Nephron progenitor cell (in vitro differentiated cells): ENCODE results near the gene NBL1.

Experiments used
- DNase-seq: peaks from one replicate; pipeline ENCODE4 v3.0.0; 2021
- H3K27ac Mint-ChIP-seq: 2 replicates; pipeline ENCODE4 v1.8.0; 2021; ENCODE audit warnings: mild to moderate bottlenecking, moderate library complexity, mixed read lengths
- H3K27me3 Mint-ChIP-seq: 2 replicates; pipeline ENCODE4 v1.8.0; 2021; ENCODE audit warnings: mild to moderate bottlenecking, low read depth, mixed read lengths; ENCODE audit not compliant: poor library complexity
- H3K36me3 Mint-ChIP-seq: 2 replicates; pipeline ENCODE4 v1.8.0; 2021; ENCODE audit warnings: low read depth, mixed read lengths
- H3K4me1 Mint-ChIP-seq: 2 replicates; pipeline ENCODE4 v1.8.0; 2021; ENCODE audit warnings: mixed read lengths
- H3K4me3 Mint-ChIP-seq: 2 replicates; pipeline ENCODE4 v1.8.0; 2021; ENCODE audit warnings: mild to moderate bottlenecking, moderate library complexity, mixed read lengths
- H3K9me3 Mint-ChIP-seq: 2 replicates; pipeline ENCODE4 v1.8.0; 2021; ENCODE audit warnings: mild to moderate bottlenecking, moderate library complexity, mixed read lengths
- TF ChIP-seq, protein P1 (sequence below): fragments of 200-600 bp; sonication (generic); IDR thresholded peaks from 2 replicates; pipeline ENCODE4 v1.5.0; 2021; ENCODE audit warnings: antibody characterized with exemption

Gene NBL1

DNA sequence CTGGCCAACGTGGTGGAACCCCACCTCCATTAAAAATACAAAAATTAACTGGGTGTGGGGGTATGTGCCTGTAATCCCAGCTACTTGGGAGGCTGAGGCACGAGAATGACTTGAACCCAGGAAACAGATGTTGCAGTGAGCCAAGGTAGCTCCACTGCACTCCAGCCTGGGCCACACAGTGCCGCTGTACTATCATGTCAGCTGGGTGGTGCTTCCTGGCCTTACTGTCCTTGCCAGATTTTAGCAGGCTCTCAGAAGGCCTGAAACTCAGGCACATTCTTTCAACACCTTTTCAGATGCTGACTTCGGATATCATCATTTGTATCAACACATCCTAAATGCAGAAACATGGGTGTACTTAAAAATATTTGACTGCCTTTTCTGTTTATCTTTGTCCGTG is 31.6 kb upstream of the NBL1 start:
- Mint-ChIP-seq H3K4me3 (no peak overlapping the region), H3K4me1 (peaks cover 39% of the 10 kb centered on the region), H3K9me3 (no peaks in the 10 kb centered on the region), H3K36me3 (peaks cover 25% of the 10 kb centered on the region), H3K27me3 (peaks cover 4% of the 10 kb centered on the region), H3K27ac (peak overlapping the region; percentile 6)
- no peak for DNase-seq
- TF ChIP-seq, protein P1, sequence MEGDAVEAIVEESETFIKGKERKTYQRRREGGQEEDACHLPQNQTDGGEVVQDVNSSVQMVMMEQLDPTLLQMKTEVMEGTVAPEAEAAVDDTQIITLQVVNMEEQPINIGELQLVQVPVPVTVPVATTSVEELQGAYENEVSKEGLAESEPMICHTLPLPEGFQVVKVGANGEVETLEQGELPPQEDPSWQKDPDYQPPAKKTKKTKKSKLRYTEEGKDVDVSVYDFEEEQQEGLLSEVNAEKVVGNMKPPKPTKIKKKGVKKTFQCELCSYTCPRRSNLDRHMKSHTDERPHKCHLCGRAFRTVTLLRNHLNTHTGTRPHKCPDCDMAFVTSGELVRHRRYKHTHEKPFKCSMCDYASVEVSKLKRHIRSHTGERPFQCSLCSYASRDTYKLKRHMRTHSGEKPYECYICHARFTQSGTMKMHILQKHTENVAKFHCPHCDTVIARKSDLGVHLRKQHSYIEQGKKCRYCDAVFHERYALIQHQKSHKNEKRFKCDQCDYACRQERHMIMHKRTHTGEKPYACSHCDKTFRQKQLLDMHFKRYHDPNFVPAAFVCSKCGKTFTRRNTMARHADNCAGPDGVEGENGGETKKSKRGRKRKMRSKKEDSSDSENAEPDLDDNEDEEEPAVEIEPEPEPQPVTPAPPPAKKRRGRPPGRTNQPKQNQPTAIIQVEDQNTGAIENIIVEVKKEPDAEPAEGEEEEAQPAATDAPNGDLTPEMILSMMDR: no peak

DNA sequence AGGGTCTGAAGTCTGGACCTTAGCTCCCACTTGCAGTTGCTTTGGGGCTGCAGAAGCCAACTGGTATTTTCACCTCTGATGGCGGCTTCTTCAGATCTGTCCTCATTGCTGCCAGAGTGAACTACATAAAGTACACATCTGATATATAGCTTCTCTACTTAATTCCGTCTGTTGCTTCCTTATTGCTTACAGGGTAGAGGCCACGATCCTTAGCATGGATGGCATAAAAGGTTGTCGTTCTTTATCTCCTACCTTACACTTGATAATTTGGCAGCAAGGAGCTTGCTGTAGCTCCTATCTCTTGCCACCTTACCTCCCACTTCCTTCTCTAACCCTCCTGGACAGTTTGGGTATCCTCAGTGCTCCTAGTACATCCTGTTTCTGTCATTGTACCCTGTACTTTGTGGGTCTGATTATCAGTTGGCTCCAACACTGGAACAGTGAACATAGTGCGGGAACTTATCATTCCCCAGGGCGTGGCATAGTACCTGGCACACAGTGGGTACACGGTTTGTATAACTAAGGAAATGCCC is 30.9 kb upstream of the NBL1 start:
- H3K9me3 Mint-ChIP-seq: no peaks in the 10 kb centered on the region
- peaks cover 4% of the 10 kb centered on the region for H3K27me3 Mint-ChIP-seq
- H3K36me3 Mint-ChIP-seq: peaks cover 18% of the 10 kb centered on the region
- H3K4me1 Mint-ChIP-seq: peaks cover 39% of the 10 kb centered on the region
- TF ChIP-seq, protein P1: no peak
- peak overlapping the region; percentile 6 for H3K27ac Mint-ChIP-seq
- H3K4me3 Mint-ChIP-seq: no peak overlapping the region
- DNase-seq: no peak

DNA sequence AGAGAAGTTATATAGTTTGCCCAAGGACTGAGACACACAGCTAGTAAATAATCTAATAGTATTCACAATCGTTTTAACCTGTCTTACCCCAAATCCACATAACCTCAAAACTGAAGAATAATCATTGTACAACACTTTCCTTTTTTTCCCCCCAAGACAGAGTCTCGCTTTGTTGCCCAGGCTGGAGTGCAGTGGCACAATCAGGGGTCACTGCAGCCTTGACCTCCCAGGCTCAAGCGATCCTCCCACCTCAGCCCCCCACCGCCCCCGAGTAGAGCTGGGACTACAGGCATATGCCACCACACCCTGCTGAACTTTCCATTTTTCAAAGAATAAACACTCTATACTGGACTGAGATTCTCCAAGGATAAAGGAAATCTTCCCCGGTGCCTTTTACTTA is 28.7 kb upstream of the NBL1 start:
- peak; percentile 23 for DNase-seq
- no peaks in the 10 kb centered on the region for H3K36me3 Mint-ChIP-seq
- peaks cover 57% of the 10 kb centered on the region for H3K4me1 Mint-ChIP-seq
- H3K9me3 Mint-ChIP-seq: no peaks in the 10 kb centered on the region
- TF ChIP-seq, protein P1: no peak
- H3K4me3 Mint-ChIP-seq: no peak overlapping the region
- peaks cover 4% of the 10 kb centered on the region for H3K27me3 Mint-ChIP-seq
- H3K27ac Mint-ChIP-seq: peak overlapping the region; percentile 84

DNA sequence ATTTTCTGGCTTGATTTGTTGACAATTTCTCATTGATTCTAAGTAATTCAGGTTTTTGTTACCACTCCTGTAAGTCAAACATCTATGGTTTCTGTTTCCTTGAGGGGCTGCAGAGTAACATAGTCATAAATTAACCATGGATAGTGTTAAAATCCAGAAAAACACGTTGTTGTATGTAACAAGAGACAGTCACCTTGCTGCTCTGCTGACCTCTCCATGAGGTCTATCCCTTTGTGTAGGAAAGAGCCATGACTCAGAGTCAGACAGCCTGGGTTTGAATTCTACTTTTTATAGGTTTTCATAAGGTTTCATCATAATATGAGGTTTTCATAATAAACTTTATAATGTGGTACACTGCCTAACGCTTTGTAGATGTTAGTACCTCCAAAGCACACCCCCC is 27.6 kb upstream of the NBL1 start:
- Mint-ChIP-seq H3K27ac (no peak overlapping the region), H3K27me3 (peaks cover 4% of the 10 kb centered on the region), H3K4me3 (no peak overlapping the region), H3K9me3 (no peaks in the 10 kb centered on the region), H3K36me3 (peaks cover 4% of the 10 kb centered on the region), H3K4me1 (peaks cover 57% of the 10 kb centered on the region)
- TF ChIP-seq, protein P1: no peak
- DNase-seq: no peak

DNA sequence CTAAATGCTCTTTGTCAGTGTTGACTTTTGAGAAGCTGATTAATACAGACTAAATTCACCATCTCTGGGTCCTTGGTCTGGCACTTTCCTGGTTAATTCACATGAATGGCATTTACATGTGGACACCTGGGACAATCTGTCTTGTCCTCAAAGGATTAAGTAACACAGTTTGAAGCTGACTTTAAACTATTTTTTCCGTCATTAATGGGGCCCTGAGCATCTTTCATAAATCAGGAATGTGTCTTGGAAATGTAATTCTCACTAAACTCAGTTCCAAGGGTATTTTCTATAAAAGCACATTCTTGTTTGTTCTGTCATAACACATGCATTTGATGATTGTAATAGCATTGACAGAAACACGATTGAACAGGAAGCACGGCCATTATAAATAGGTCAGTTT is 26.7 kb upstream of the NBL1 start:
- no peak for DNase-seq
- Mint-ChIP-seq H3K9me3 (no peaks in the 10 kb centered on the region), H3K27ac (no peak overlapping the region), H3K36me3 (peaks cover 13% of the 10 kb centered on the region), H3K4me3 (no peak overlapping the region), H3K4me1 (peaks cover 57% of the 10 kb centered on the region), H3K27me3 (peaks cover 4% of the 10 kb centered on the region)
- TF ChIP-seq, protein P1: no peak

DNA sequence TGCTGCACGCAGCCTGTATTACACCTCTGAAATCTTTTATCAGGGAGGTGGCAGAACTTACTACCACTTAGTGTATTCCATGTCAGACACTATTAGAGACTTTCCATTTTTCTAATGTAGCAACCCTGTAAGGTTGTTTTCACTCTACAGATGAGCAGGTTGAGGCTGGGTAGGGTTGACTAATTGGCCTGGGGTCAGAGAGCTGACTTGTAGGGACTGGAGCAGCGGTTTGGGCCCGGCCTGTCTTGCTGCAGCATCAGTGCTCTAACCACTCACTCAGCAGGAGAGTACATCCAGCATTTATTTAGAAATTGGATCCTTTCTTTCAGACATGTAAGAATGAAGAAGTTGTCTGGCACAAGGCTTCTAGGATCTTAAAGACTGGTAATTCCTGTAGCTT is 25.7 kb upstream of the NBL1 start:
- TF ChIP-seq, protein P1: no peak
- no peak for DNase-seq
- Mint-ChIP-seq H3K4me3 (no peak overlapping the region), H3K27ac (no peak overlapping the region), H3K36me3 (peaks cover 22% of the 10 kb centered on the region), H3K4me1 (peaks cover 52% of the 10 kb centered on the region), H3K27me3 (peaks cover 4% of the 10 kb centered on the region), H3K9me3 (no peaks in the 10 kb centered on the region)
